Measurements from ENCODE around the gene PRADC1.

- TF ChIP-seq POLR2AphosphoS5 (IDR thresholded peaks at IDR 0.05) (no peak), POLR2A (IDR thresholded peaks at IDR 0.05) (no peak)
These were observed 19.4 kb upstream of the PRADC1 start for GRCh38 chr2:73252238-73253027.

All from prostate gland (tissue), 1 donor.